Skeletal muscle tissue (tissue), 4 donors: Measurements from ENCODE around the gene ROBO1. TPM values are rescaled to one million over a fixed set of nuclear protein-coding genes. Genes with fewer than 3 reads are reported as not detected.

Source experiments
- H3K27ac ChIP-seq: one replicate; pipeline ENCODE4 v1.7.0; 2013; ENCODE audit warnings: mild to moderate bottlenecking, low read depth, low read length, inconsistent platforms
- H3K27me3 ChIP-seq, 3 donors: one replicate each; pipeline ENCODE4 v1.7.0; 2013; ENCODE audit warnings: low read length in 3 of 3; ENCODE audit not compliant: control insufficient read depth in 3 of 3, insufficient read depth in 3 of 3
- H3K36me3 ChIP-seq, 3 donors: one replicate each; pipeline ENCODE4 v1.7.0; 2013; ENCODE audit warnings: low read length in 3 of 3; ENCODE audit not compliant: control insufficient read depth in 3 of 3, insufficient read depth in 3 of 3
- H3K4me1 ChIP-seq, 3 donors: one replicate each; pipeline ENCODE4 v1.7.0; 2013; ENCODE audit warnings: low read length in 3 of 3, mild to moderate bottlenecking in 3 of 3; ENCODE audit not compliant: control insufficient read depth in 3 of 3, insufficient read depth in 3 of 3
- H3K4me3 ChIP-seq, 3 donors: one replicate each; pipeline ENCODE4 v1.7.0; 2013; ENCODE audit warnings: low read length in 3 of 3
- H3K9ac ChIP-seq, 3 donors: one replicate each; pipeline ENCODE4 v1.7.0; 2013; ENCODE audit warnings: low read length in 3 of 3, mild to moderate bottlenecking in 3 of 3, moderate library complexity in 2 of 3, low read depth in 1 of 3
- H3K9me3 ChIP-seq, 3 donors: one replicate each; pipeline ENCODE4 v1.7.0; 2013; ENCODE audit warnings: low read length in 3 of 3; ENCODE audit not compliant: control insufficient read depth in 3 of 3
- total RNA-seq: library from RNA; depleted of rRNA; stranded (reverse); fragments of >200 nt; gene quantifications from one replicate; pipeline ENCODE4 v1.2.3, GENCODE V29; 2014
- donor health status: Osteomylitis.

Gene ROBO1
- total RNA-seq, 1 donor from 2014 or later: 20.4 TPM

- Histone ChIP-seq H3K4me3 (no peak overlapping the region), H3K9me3 (no peaks in the 10 kb centered on the region), H3K36me3 (no peaks in the 10 kb centered on the region), H3K27ac (no peak overlapping the region), H3K4me1 (no peaks in the 10 kb centered on the region), H3K27me3 (no peaks in the 10 kb centered on the region), H3K9ac (no peak overlapping the region)
These were observed 909.6 kb downstream of the ROBO1 start for GRCh38 chr3:78858174-78858573.

- Histone ChIP-seq H3K36me3 (no peaks in the 10 kb centered on the region), H3K4me3 (no peak overlapping the region), H3K27ac (no peak overlapping the region), H3K9me3 (no peaks in the 10 kb centered on the region), H3K27me3 (no peaks in the 10 kb centered on the region), H3K4me1 (no peaks in the 10 kb centered on the region), H3K9ac (no peak overlapping the region)
These were observed 910.2 kb downstream of the ROBO1 start for GRCh38 chr3:78857494-78858111.

- no peak overlapping the region for H3K27ac ChIP-seq
- H3K4me1 ChIP-seq: no peaks in the 10 kb centered on the region
- H3K4me3 ChIP-seq: no peak overlapping the region
- no peaks in the 10 kb centered on the region for H3K36me3 ChIP-seq
- H3K27me3 ChIP-seq: no peaks in the 10 kb centered on the region
- H3K9me3 ChIP-seq: no peaks in the 10 kb centered on the region
- no peak overlapping the region for H3K9ac ChIP-seq
These were observed 911.6 kb downstream of the ROBO1 start for GRCh38 chr3:78856164-78856563.

DNA sequence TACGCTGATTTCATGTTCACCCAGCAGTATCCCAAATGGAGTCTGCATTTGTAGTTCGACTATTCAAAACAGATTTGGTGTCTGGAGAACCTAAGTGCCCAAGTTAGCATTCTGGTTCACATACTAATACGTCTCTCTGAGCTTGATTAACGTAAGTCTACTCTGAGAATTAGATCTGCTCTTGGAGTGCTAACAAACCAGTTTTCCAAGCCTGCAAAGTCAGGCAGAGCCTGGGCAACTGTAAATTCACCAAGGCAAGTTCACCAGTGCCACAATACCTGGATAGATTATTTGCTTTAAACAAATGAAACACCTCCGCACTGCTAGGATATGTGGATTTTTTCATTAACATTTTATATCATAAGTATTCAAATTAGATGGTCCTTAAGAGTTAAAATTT lies 912.6 kb downstream of the ROBO1 start:
- Histone ChIP-seq H3K27ac (no peak overlapping the region), H3K9ac (no peak overlapping the region), H3K27me3 (no peaks in the 10 kb centered on the region), H3K4me1 (no peaks in the 10 kb centered on the region), H3K9me3 (no peaks in the 10 kb centered on the region), H3K4me3 (no peak overlapping the region), H3K36me3 (no peaks in the 10 kb centered on the region)

DNA sequence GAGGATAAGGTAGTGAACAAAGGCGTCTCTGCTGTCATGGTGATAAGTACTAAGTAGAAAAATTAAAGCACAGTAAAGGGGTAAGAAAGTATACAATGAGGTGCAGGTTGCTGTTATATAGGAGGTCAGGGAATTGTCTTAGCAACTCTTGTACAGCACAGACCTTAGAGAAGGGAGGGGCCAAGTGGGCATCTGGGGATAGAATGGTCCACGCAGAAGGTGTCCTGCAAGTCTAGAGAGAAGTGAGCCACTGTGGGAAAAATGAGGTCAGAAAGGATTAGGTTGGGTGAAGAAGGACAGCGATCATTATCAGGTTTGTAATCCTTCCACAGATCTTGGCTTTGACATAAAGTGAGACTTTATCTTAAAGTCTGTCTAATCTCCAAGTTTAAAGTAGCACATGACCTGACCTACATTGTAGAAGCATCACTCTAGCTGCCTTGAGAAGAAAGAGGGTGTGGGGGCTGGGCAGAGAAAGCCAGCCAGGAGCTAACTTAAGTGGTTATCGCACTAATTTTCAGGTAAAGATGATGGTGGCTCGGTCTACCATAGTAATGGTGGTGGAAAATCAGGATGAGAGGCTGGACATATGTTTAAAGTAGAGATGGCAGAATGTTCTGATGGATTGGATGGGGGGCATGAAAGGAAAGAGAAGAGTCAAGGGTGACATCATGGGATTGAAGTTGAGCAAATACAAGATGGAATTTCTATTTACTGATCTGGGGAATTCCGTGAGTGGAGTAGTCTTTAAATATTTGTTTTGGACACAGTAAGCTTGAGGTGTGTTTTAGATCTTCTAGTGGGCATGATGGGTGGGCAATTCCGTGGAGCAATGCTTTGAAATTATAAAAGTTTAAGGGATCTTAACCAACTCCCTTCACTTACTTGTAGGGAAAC lies 919.2 kb downstream of the ROBO1 start:
- Histone ChIP-seq H3K27ac (no peak overlapping the region), H3K27me3 (no peaks in the 10 kb centered on the region), H3K4me3 (no peak overlapping the region), H3K4me1 (no peaks in the 10 kb centered on the region), H3K9ac (no peak overlapping the region), H3K36me3 (no peaks in the 10 kb centered on the region), H3K9me3 (no peaks in the 10 kb centered on the region)

DNA sequence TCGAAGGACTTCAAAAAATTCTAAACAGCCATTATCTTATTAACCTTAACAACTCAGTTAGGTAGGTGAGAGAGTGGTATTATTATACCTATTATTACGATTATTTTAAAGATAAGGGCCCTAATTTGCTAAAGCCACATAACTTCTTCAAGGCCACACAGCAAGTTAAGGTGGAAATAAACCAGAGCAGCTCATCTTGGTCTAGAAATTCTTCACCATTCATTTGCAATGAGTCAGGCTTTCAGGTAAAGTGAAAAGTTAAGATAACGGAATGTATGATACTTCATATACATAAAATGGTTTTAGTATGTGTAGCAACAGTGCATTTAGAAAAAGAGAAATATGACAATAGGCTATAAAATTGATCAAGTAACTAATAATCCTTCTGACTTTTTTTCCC lies 920.2 kb downstream of the ROBO1 start:
- no peaks in the 10 kb centered on the region for H3K4me1 ChIP-seq
- no peak overlapping the region for H3K4me3 ChIP-seq
- H3K9ac ChIP-seq: no peak overlapping the region
- no peaks in the 10 kb centered on the region for H3K36me3 ChIP-seq
- no peaks in the 10 kb centered on the region for H3K27me3 ChIP-seq
- no peak overlapping the region for H3K27ac ChIP-seq
- H3K9me3 ChIP-seq: no peaks in the 10 kb centered on the region

- Histone ChIP-seq H3K36me3 (no peaks in the 10 kb centered on the region), H3K9me3 (no peaks in the 10 kb centered on the region), H3K27ac (no peak overlapping the region), H3K4me3 (no peak overlapping the region), H3K9ac (no peak overlapping the region), H3K4me1 (no peaks in the 10 kb centered on the region), H3K27me3 (no peaks in the 10 kb centered on the region)
These were observed 920.6 kb downstream of the ROBO1 start for GRCh38 chr3:78847203-78847602.

DNA sequence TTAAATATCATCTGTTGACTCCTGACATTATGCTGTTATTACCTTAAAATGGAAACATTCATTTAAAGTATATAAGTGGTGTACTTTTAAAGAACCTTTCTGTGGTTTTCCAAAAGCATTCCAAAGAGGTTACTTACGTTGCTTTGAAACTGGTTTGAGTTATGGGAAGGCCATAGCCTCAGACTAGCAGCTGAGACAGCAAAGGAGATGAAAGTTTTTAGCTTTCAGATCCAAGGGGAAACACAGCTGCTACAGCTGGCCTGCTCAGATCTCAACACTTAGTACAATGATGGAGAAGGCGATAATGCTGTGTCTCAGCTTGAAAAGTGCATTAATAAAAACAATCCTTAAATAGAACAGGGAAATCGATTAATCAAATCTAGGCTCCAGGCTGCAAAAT lies 921.1 kb downstream of the ROBO1 start:
- Histone ChIP-seq H3K27ac (no peak overlapping the region), H3K9ac (no peak overlapping the region), H3K36me3 (no peaks in the 10 kb centered on the region), H3K4me1 (no peaks in the 10 kb centered on the region), H3K4me3 (no peak overlapping the region), H3K9me3 (no peaks in the 10 kb centered on the region), H3K27me3 (no peaks in the 10 kb centered on the region)

GRCh38 chr3:78845605-78846004 lies 922.2 kb downstream of the ROBO1 start:
- Histone ChIP-seq H3K9me3 (no peaks in the 10 kb centered on the region), H3K4me3 (no peak overlapping the region), H3K36me3 (no peaks in the 10 kb centered on the region), H3K9ac (no peak overlapping the region), H3K27ac (no peak overlapping the region), H3K4me1 (no peaks in the 10 kb centered on the region), H3K27me3 (no peaks in the 10 kb centered on the region)

DNA sequence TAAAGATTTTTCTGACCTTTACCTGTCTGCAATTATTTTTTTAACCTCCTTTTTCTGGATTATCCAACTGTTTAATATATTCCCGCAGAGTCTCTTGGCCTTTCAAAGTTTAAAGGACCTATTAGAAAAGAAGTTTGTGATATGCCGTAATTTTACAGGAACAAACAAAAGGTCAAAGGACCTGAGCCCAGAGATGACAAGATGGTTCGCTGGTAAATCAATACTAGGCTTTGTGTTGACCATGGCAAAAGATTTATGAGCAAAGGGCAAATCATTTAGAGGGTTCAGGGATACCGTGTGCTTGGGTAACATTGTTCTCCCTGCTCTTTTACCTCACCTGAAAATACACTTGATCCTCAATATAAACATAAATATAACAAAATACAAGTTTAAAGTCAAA lies 923.5 kb downstream of the ROBO1 start:
- no peak overlapping the region for H3K9ac ChIP-seq
- no peaks in the 10 kb centered on the region for H3K27me3 ChIP-seq
- no peaks in the 10 kb centered on the region for H3K9me3 ChIP-seq
- H3K36me3 ChIP-seq: no peaks in the 10 kb centered on the region
- H3K27ac ChIP-seq: no peak overlapping the region
- H3K4me1 ChIP-seq: no peaks in the 10 kb centered on the region
- no peak overlapping the region for H3K4me3 ChIP-seq
